Stimulated activated CD4-positive, alpha-beta T cell treated with anti-CD3 and anti-CD28 coated beads, Interleukin-1b, Interleukin-23, amount 100 ng/mL, for 24 hours (primary cell): ENCODE measurements around the gene IL20.

Experiments used
- DNase-seq, 4 experiments: peaks; one replicate each; pipeline ENCODE4 v3.0.0-alpha.2; 2020; ENCODE audit warnings: low read depth in 4 of 4, low spot score in 1 of 4

IL20 gene

GRCh38 chr1:206873603-206874188 lies 8.3 kb downstream of the IL20 start:
- DNase-seq = no peak

GRCh38 chr1:206875752-206876377 lies 10.4 kb downstream of the IL20 start:
- DNase-seq = no peak

- no peak for DNase-seq
These were observed 13.0 kb downstream of the IL20 start for GRCh38 chr1:206878456-206878855.

- no peak for DNase-seq
These were observed 14.9 kb downstream of the IL20 start for GRCh38 chr1:206880314-206880713.

- DNase-seq = no peak
These were observed 17.1 kb downstream of the IL20 start for GRCh38 chr1:206882555-206882954.

GRCh38 chr1:206883160-206883559 lies 17.7 kb downstream of the IL20 start:
- no peak for DNase-seq

- DNase-seq = no peak
These were observed 18.5 kb downstream of the IL20 start for GRCh38 chr1:206883876-206884275.

GRCh38 chr1:206885341-206886060 lies 20.1 kb downstream of the IL20 start:
- DNase-seq = no peak

- DNase-seq = no peak
These were observed 21.4 kb downstream of the IL20 start for GRCh38 chr1:206886831-206887230.

- DNase-seq = no peak
These were observed 22.3 kb downstream of the IL20 start for GRCh38 chr1:206887701-206888100.

GRCh38 chr1:206890125-206891060 lies 25.0 kb downstream of the IL20 start:
- DNase-seq = no peak

GRCh38 chr1:206891412-206891811 lies 26.0 kb downstream of the IL20 start:
- DNase-seq = no peak

GRCh38 chr1:206892351-206892984 lies 27.0 kb downstream of the IL20 start:
- no peak for DNase-seq

- DNase-seq = no peak
These were observed 28.0 kb downstream of the IL20 start for GRCh38 chr1:206893380-206893779.

- DNase-seq = no peak
These were observed 29.9 kb downstream of the IL20 start for GRCh38 chr1:206895325-206895724.

GRCh38 chr1:206895837-206896242 lies 30.4 kb downstream of the IL20 start:
- DNase-seq = no peak

GRCh38 chr1:206896261-206896660 lies 30.8 kb downstream of the IL20 start:
- no peak for DNase-seq

GRCh38 chr1:206897175-206897574 lies 31.8 kb downstream of the IL20 start, which contains the start of gene IL24:
TSS of gene IL24 (plus strand) at chr1:206897443. CDS start at chr1:206897833, 390 bp downstream.
- peak in 1 of 4 experiments; percentile 76 for DNase-seq

GRCh38 chr1:206898089-206898914 lies 32.9 kb downstream of the IL20 start:
- DNase-seq = no peak

GRCh38 chr1:206898915-206899431 lies 33.5 kb downstream of the IL20 start:
- no peak for DNase-seq
